Measurements from ENCODE around the gene PHRF1. TPM values are rescaled to one million over a fixed set of nuclear protein-coding genes. Genes with fewer than 3 reads are reported as not detected.

The PHRF1 gene
- total RNA-seq, 1 experiment from 2014 or later = 43.9 TPM

DNA sequence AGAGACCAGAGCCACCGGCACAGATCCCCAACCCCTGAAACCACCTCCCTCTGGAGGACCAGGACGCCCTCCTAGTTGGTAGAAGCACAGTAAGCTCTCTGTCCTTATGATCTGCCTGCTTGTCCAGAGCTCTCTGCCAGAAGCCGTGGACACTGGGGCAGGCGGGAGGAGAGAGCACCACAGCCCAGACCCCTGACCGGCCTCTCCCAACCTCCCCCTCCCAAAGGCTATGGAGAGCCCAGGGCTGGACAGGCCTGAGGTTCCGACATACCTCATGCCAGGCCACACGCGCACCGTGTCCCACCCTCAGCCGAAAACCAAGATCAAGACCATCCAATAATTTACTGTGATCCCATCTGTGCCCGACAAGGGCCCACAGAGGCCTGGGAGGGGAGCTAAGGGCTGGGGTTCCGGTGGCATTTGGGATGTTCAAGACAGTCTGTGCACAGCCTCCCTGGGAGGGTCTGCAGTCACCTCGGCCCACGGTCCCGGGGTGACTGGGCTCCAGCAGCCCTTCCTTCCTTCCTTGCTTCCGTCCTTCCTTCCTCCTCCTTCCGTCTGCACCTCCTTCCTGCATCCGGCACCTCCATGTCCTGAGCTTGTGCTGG is 44.2 kb upstream of the PHRF1 start:
- Histone ChIP-seq H3K27me3 (replicated peaks; ENCODE audit: control insufficient read depth, insufficient read depth, low read length) (no peaks in the 10 kb centered on the region), H3K36me3 (ENCODE audit: control insufficient read depth, insufficient read depth, low read length) (peaks cover 3% of the 10 kb centered on the region), H3K4me3 (ENCODE audit: low read depth, low read length) (no peak overlapping the region), H3K4me1 (no peaks in the 10 kb centered on the region), H3K9me3 (no peaks in the 10 kb centered on the region)
- no TSS peak for BruUV-seq (replicated peaks)
- ChIA-PET CTCF (no interaction called here), POLR2A (no interaction called here)
- no peak overlapping the region for H3K27ac Mint-ChIP-seq (ENCODE audit: unreplicated experiment)
- intact Hi-C loops (cut with micrococcal nuclease; ENCODE audit: unreplicated experiment) = no loop called here
- peaks cover 49% of the 10 kb centered on the region for H3K36me3 Mint-ChIP-seq (ENCODE audit: insufficient read depth, unreplicated experiment)
- H3K9me3 Mint-ChIP-seq (ENCODE audit: unreplicated experiment) = no peaks in the 10 kb centered on the region
- TF ChIP-seq, protein P1, sequence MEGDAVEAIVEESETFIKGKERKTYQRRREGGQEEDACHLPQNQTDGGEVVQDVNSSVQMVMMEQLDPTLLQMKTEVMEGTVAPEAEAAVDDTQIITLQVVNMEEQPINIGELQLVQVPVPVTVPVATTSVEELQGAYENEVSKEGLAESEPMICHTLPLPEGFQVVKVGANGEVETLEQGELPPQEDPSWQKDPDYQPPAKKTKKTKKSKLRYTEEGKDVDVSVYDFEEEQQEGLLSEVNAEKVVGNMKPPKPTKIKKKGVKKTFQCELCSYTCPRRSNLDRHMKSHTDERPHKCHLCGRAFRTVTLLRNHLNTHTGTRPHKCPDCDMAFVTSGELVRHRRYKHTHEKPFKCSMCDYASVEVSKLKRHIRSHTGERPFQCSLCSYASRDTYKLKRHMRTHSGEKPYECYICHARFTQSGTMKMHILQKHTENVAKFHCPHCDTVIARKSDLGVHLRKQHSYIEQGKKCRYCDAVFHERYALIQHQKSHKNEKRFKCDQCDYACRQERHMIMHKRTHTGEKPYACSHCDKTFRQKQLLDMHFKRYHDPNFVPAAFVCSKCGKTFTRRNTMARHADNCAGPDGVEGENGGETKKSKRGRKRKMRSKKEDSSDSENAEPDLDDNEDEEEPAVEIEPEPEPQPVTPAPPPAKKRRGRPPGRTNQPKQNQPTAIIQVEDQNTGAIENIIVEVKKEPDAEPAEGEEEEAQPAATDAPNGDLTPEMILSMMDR (IDR thresholded peaks at IDR 0.05; ENCODE audit: insufficient read depth in 1 of 2, low read depth in 1 of 2, low read length in 1 of 2, severe bottlenecking in 1 of 2, unreplicated experiment in 1 of 2) = no peak
- H3K27me3 Mint-ChIP-seq (ENCODE audit: insufficient read depth, unreplicated experiment) = no peaks in the 10 kb centered on the region
- H3K4me3 Mint-ChIP-seq (ENCODE audit: unreplicated experiment) = no peak overlapping the region
- H3K4me1 Mint-ChIP-seq (ENCODE audit: low read depth, unreplicated experiment) = no peaks in the 10 kb centered on the region
- DNase-seq = peak in 1 of 2 experiments; percentile 34

DNA sequence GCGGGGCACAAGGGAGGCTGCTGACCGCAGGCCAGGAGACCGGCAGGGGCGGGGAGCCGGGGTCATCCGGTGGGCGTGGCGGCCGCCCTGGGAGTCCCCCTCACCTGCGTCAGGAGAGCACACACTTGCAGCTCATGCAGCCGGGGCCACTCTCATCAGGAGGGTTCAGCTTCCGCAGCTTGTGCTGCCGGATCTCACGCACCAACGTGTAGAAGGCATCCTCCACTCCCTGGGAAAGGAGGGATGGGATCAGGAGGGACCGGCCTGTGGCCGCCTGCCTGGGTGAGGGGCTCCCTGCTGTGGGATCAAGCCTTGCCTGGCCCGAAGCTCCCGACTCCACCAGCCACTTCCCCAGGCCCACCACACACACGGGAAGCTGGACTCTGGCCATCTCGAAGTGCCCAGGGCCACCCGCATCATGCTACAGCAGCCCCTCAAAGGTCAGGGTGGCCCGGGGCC is 43.7 kb upstream of the PHRF1 start:
- TF ChIP-seq, protein P1 (IDR thresholded peaks at IDR 0.05; ENCODE audit: insufficient read depth in 1 of 2, low read depth in 1 of 2, low read length in 1 of 2, severe bottlenecking in 1 of 2, unreplicated experiment in 1 of 2) = no peak
- Histone ChIP-seq H3K4me3 (ENCODE audit: low read depth, low read length) (no peak overlapping the region), H3K36me3 (ENCODE audit: control insufficient read depth, insufficient read depth, low read length) (peaks cover 3% of the 10 kb centered on the region), H3K27me3 (replicated peaks; ENCODE audit: control insufficient read depth, insufficient read depth, low read length) (no peaks in the 10 kb centered on the region), H3K4me1 (peaks cover 1% of the 10 kb centered on the region; the same call in 1 of the 2 replicates), H3K9me3 (no peaks in the 10 kb centered on the region)
- no peak overlapping the region for H3K27ac Mint-ChIP-seq (ENCODE audit: unreplicated experiment)
- BruUV-seq (replicated peaks) = no TSS peak
- intact Hi-C loops (cut with micrococcal nuclease; ENCODE audit: unreplicated experiment) = no loop called here
- no peaks in the 10 kb centered on the region for H3K9me3 Mint-ChIP-seq (ENCODE audit: unreplicated experiment)
- DNase-seq = peak in 1 of 2 experiments; percentile 38
- H3K4me3 Mint-ChIP-seq (ENCODE audit: unreplicated experiment) = no peak overlapping the region
- H3K36me3 Mint-ChIP-seq (ENCODE audit: insufficient read depth, unreplicated experiment) = peaks cover 55% of the 10 kb centered on the region
- no peaks in the 10 kb centered on the region for H3K4me1 Mint-ChIP-seq (ENCODE audit: low read depth, unreplicated experiment)
- no peaks in the 10 kb centered on the region for H3K27me3 Mint-ChIP-seq (ENCODE audit: insufficient read depth, unreplicated experiment)
- CTCF ChIA-PET = interaction anchor here (0.7 kb wide), 1 partner anchor 254 kb away, joined by 3 read pairs; no protein-coding TSS in a partner anchor
- POLR2A ChIA-PET = no interaction called here

DNA sequence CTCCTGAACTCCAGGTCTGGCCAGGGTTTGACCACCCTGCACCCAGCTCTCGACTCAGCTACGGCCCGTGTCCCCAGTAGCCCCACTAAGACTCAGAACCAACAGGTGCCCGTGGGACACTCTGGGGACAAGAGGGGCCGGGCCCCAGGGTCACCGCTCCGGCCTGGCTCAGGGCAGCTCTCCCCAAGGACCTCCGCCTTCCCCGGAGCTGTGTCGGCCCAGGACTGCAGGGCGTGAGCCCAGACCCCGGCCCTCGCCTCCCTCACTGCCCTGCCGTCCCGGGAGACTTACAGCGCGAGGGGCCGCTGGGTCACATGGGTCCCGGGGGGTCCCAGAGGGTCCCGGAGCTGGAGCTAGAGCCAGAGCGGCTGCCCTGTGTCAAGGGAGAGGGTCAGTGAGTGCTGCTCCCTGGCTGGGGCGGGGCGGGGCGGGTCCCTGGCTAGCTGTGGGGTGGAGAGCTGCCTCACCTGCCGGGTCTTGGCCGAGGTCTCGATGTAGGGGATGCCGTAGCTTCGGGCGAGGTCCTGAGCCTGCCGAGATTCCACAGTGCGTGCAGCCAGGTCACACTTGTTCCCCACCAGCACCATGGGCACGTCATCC is 43.2 kb upstream of the PHRF1 start:
- no peak overlapping the region for H3K4me3 Mint-ChIP-seq (ENCODE audit: unreplicated experiment)
- intact Hi-C loops (cut with micrococcal nuclease; ENCODE audit: unreplicated experiment) = no loop called here
- no TSS peak for BruUV-seq (replicated peaks)
- H3K4me1 Mint-ChIP-seq (ENCODE audit: low read depth, unreplicated experiment) = no peaks in the 10 kb centered on the region
- H3K4me3 ChIP-seq (ENCODE audit: low read depth, low read length) = no peak overlapping the region
- H3K4me1 ChIP-seq = peaks cover 6% of the 10 kb centered on the region; the same call in 1 of the 2 replicates
- TF ChIP-seq, protein P1 (IDR thresholded peaks at IDR 0.05; ENCODE audit: insufficient read depth in 1 of 2, low read depth in 1 of 2, low read length in 1 of 2, severe bottlenecking in 1 of 2, unreplicated experiment in 1 of 2) = no peak
- H3K9me3 ChIP-seq = no peaks in the 10 kb centered on the region
- H3K27me3 ChIP-seq (replicated peaks; ENCODE audit: control insufficient read depth, insufficient read depth, low read length) = no peaks in the 10 kb centered on the region
- ChIA-PET POLR2A (no interaction called here), CTCF (interaction anchor here (0.5 to 0.7 kb wide), 2 partner anchors 92 to 253 kb away, joined by 3 read pairs; no protein-coding TSS in a partner anchor)
- H3K9me3 Mint-ChIP-seq (ENCODE audit: unreplicated experiment) = no peaks in the 10 kb centered on the region
- no peaks in the 10 kb centered on the region for H3K27me3 Mint-ChIP-seq (ENCODE audit: insufficient read depth, unreplicated experiment)
- H3K36me3 ChIP-seq (ENCODE audit: control insufficient read depth, insufficient read depth, low read length) = peaks cover 3% of the 10 kb centered on the region
- DNase-seq = no peak
- peaks cover 59% of the 10 kb centered on the region for H3K36me3 Mint-ChIP-seq (ENCODE audit: insufficient read depth, unreplicated experiment)
- H3K27ac Mint-ChIP-seq (ENCODE audit: unreplicated experiment) = no peak overlapping the region

Measured in Caco-2 (cell line).